HepG2 (cell line): ENCODE results near the gene TSEN34. TPM values are rescaled to one million over a fixed set of nuclear protein-coding genes. Genes with fewer than 3 reads are reported as not detected.
A peak's percentile ranks its signal among the peaks of the same experiment; 100 is the strongest.

ENCODE experiments used
- ARNTL ChIP-seq: sonication (generic); formaldehyde crosslinking; IDR thresholded peaks from 2 replicates; pipeline ENCODE4 v1.4.0; 2020; ENCODE audit warnings: mild to moderate bottlenecking, missing genetic modification reagents
- ATF4 ChIP-seq, 2 experiments: fragments of 450-650 bp in 1 of 2; sonication (generic) in 1 of 2; formaldehyde crosslinking; IDR thresholded peaks; 2 replicates each; pipeline versions ENCODE4 v1.5.0 to v1.8.0; 2020 to 2022; ENCODE audit warnings: mild to moderate bottlenecking in 1 of 2, missing genetic modification reagents in 1 of 2
- CENPX ChIP-seq: sonication (generic); formaldehyde crosslinking; IDR thresholded peaks from 2 replicates; pipeline ENCODE4 v1.9.0; 2021; ENCODE audit warnings: mild to moderate bottlenecking, missing genetic modification reagents, moderate library complexity
- GATA4 ChIP-seq: sonication (generic); IDR thresholded peaks from 2 replicates; pipeline ENCODE4 v1.6.1; 2016; ENCODE audit warnings: antibody characterized with exemption, low read depth, borderline replicate concordance
- MTA1 ChIP-seq: sonication (generic); formaldehyde crosslinking; IDR thresholded peaks from 2 replicates; pipeline ENCODE4 v1.4.0; 2020; ENCODE audit warnings: missing genetic modification reagents, mild to moderate bottlenecking, borderline replicate concordance
- MXI1 ChIP-seq: IDR thresholded peaks from 3 replicates; pipeline ENCODE4 v1.6.1; 2012; ENCODE audit warnings: low read depth, low read length, inconsistent platforms, borderline replicate concordance
- NFKBIZ ChIP-seq: IDR thresholded peaks from 2 replicates; pipeline ENCODE4 v1.6.1; 2018; ENCODE audit warnings: missing genetic modification reagents, missing compliant biosample characterization
- PPARG ChIP-seq: conservative IDR thresholded peaks from 2 replicates; pipeline ENCODE4 v1.6.1; 2016; ENCODE audit warnings: missing biosample characterization, missing genetic modification reagents
- RARA ChIP-seq: IDR thresholded peaks from 2 replicates; pipeline ENCODE4 v1.6.1; 2016; ENCODE audit warnings: missing genetic modification reagents, missing compliant biosample characterization
- RFX1 ChIP-seq: fragments of 450-650 bp; IDR thresholded peaks from 2 replicates; pipeline ENCODE4 v1.6.1; 2017
- SAP130 ChIP-seq: IDR thresholded peaks from 2 replicates; pipeline ENCODE4 v1.6.1; 2016; ENCODE audit warnings: low read depth
- TP53 ChIP-seq: sonication (generic); formaldehyde crosslinking; conservative IDR thresholded peaks from 2 replicates; pipeline ENCODE4 v1.4.0; 2020; ENCODE audit warnings: missing genetic modification reagents
- ZBED4 ChIP-seq: sonication (generic); formaldehyde crosslinking; IDR thresholded peaks from 2 replicates; pipeline ENCODE4 v1.4.0; 2020; ENCODE audit warnings: missing genetic modification reagents, borderline replicate concordance
- ZBTB46 ChIP-seq: sonication (generic); formaldehyde crosslinking; IDR thresholded peaks from 2 replicates; pipeline ENCODE4 v1.4.0; 2020; ENCODE audit warnings: mild to moderate bottlenecking, missing genetic modification reagents, borderline replicate concordance
- ZFP1 ChIP-seq: IDR thresholded peaks from 2 replicates; pipeline ENCODE4 v1.6.1; 2016
- ZMYM2 ChIP-seq: sonication (generic); formaldehyde crosslinking; IDR thresholded peaks from 2 replicates; pipeline ENCODE4 v1.8.0; 2022; ENCODE audit warnings: mild to moderate bottlenecking, missing genetic modification reagents
- ZNF138 ChIP-seq: sonication (generic); formaldehyde crosslinking; IDR thresholded peaks from 2 replicates; pipeline ENCODE4 v1.5.0; 2020; ENCODE audit warnings: mild to moderate bottlenecking, low read depth, missing genetic modification reagents
- ZNF24 ChIP-seq: fragments of 450-650 bp; IDR thresholded peaks from 2 replicates; pipeline ENCODE4 v1.6.1; 2017; ENCODE audit warnings: antibody characterized with exemption, mild to moderate bottlenecking
- ZNF652 ChIP-seq: IDR thresholded peaks from 2 replicates; pipeline ENCODE4 v1.6.1; 2016; ENCODE audit warnings: low read depth, borderline replicate concordance
- ZNF660 ChIP-seq: sonication (generic); formaldehyde crosslinking; IDR thresholded peaks from 2 replicates; pipeline ENCODE4 v1.5.1; 2020; ENCODE audit warnings: mild to moderate bottlenecking, low read depth, missing genetic modification reagents, borderline replicate concordance
- ZNF749 ChIP-seq: sonication (generic); formaldehyde crosslinking; IDR thresholded peaks from 2 replicates; pipeline ENCODE4 v1.8.0; 2022; ENCODE audit warnings: mild to moderate bottlenecking, missing genetic modification reagents, moderate library complexity, borderline replicate concordance
- ZNF781 ChIP-seq: sonication (generic); formaldehyde crosslinking; IDR thresholded peaks from 2 replicates; pipeline ENCODE4 v1.5.1; 2020; ENCODE audit warnings: borderline replicate concordance, mild to moderate bottlenecking, missing genetic modification reagents; ENCODE audit errors: not compliant biosample characterization
- polyA plus RNA-seq, 8 experiments: library from polyadenylated mRNA; depleted of rRNA in 3 of 8; stranded (reverse) in 7 of 8; unstranded in 1 of 8; fragments of >200 nt; fragmentation: Illumina TruSeq in 4 of 8; extraction: Trizol in 4 of 8; gene quantifications; 2 replicates each; pipeline versions ENCODE4 v1.2.1 to v1.2.3, GENCODE V29; 2011 to 2016; ENCODE audit warnings: low read depth in 4 of 8, missing spikeins in 1 of 8, mixed read lengths in 1 of 8; ENCODE audit not compliant: insufficient read depth in 1 of 8
- total RNA-seq, 5 experiments: library from RNA; depleted of rRNA; stranded (reverse); fragments of >200 nt; fragmentation: Illumina TruSeq; extraction: Trizol; gene quantifications; 2 replicates each; pipeline ENCODE4 v1.2.3, GENCODE V29; 2016; ENCODE audit warnings: low read depth in 1 of 5
- TF ChIP-seq, protein P1 (sequence below): IDR thresholded peaks from 2 replicates; pipeline ENCODE4 v1.6.1; 2016; ENCODE audit warnings: mild to moderate bottlenecking

Gene TSEN34
- total and polyA plus RNA-seq, 2 of the 13 experiments (the other 11 are each of a cell fraction or from before 2014, with no cell fraction given), result 55.1 to 65.4 TPM

- TF ChIP-seq ZNF660 (CRISPR knock-in tag) (no peak), ZFP1 (CRISPR knock-in tag) (peak; percentile 25; the same call in 1 of the 2 replicates), CENPX (CRISPR knock-in tag) (no peak), TP53 (CRISPR knock-in tag) (no peak), ZNF138 (CRISPR knock-in tag) (no peak), ZNF781 (no peak), ZMYM2 (CRISPR knock-in tag) (no peak), MXI1 (peak; percentile 75; the same call in 2 of the 3 replicates), GATA4 (no peak), ATF4 (CRISPR knock-in tag; IDR thresholded peaks at IDR 0.05) (peak in 1 of 2 experiments; percentile 74; a peak in 2 of 4 replicates), ZNF749 (CRISPR knock-in tag) (no peak), PPARG (CRISPR knock-in tag) (peak; percentile 92), ZBED4 (CRISPR knock-in tag) (no peak), ZNF652 (CRISPR knock-in tag) (peak; percentile 37; the same call in 1 of the 2 replicates), NFKBIZ (no peak), ZNF24 (no peak), ARNTL (CRISPR knock-in tag) (peak; percentile 57; the same call in 1 of the 2 replicates), SAP130 (CRISPR knock-in tag) (peak; percentile 95), MTA1 (CRISPR knock-in tag) (0 out of 2 replicates have a peak, but pooled peaks have one; percentile 3), RARA (CRISPR knock-in tag) (peak; percentile 90), RFX1 (no peak), ZBTB46 (CRISPR knock-in tag) (no peak)
- TF ChIP-seq, protein P1, sequence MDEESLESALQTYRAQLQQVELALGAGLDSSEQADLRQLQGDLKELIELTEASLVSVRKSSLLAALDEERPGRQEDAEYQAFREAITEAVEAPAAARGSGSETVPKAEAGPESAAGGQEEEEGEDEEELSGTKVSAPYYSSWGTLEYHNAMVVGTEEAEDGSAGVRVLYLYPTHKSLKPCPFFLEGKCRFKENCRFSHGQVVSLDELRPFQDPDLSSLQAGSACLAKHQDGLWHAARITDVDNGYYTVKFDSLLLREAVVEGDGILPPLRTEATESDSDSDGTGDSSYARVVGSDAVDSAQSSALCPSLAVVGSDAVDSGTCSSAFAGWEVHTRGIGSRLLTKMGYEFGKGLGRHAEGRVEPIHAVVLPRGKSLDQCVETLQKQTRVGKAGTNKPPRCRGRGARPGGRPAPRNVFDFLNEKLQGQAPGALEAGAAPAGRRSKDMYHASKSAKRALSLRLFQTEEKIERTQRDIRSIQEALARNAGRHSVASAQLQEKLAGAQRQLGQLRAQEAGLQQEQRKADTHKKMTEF (CRISPR knock-in tag), result peak; percentile 71
These were observed 18.8 kb downstream of the TSEN34 start (continued) for GRCh38 chr19:54209811-54210494.
